H1 (cell line): ENCODE measurements around the gene CHD5. TPM values are rescaled to one million over a fixed set of nuclear protein-coding genes. Genes with fewer than 3 reads are reported as not detected.

Experiments used
- FOSL1 ChIP-seq: IDR thresholded peaks from 2 replicates; pipeline ENCODE4 v1.6.1; 2011; ENCODE audit warnings: mild to moderate bottlenecking, low read depth, low read length, moderate library complexity; ENCODE audit not compliant: insufficient read depth
- PHF8 ChIP-seq: fragments of 200-600 bp; sonication (generic); conservative IDR thresholded peaks from 2 replicates; pipeline ENCODE4 v1.7.1; 2012; ENCODE audit warnings: low read depth, mild to moderate bottlenecking, inconsistent platforms, low read length, moderate library complexity
- TCF12 ChIP-seq: IDR thresholded peaks from 2 replicates; pipeline ENCODE4 v1.6.1; 2011; ENCODE audit warnings: low read depth, mild to moderate bottlenecking, low read length
- polyA plus RNA-seq, 7 experiments: library from polyadenylated mRNA; depleted of rRNA in 3 of 7; stranded (reverse) in 5 of 7; unstranded in 2 of 7; fragments of >200 nt in 5 of 7; fragments of 200-250 nt in 2 of 7; gene quantifications; 1 replicate in 5 of 7; 2 replicates in 1 of 7; 4 replicates in 1 of 7; pipeline versions ENCODE4 v1.2.1 to v1.2.3, GENCODE V29; 2011 to 2013; ENCODE audit warnings: missing spikeins in 2 of 7, mixed read lengths in 2 of 7
- total RNA-seq: library from RNA; stranded (reverse); fragmentation: NEBNext Ultra II Directional; extraction: Animal tissue kit (Norgen Biotek cat#: 25700); gene quantifications from 2 replicates; pipeline ENCODE4 v1.2.1, GENCODE V29; 2021

CHD5 gene
- total and polyA plus RNA-seq, 2 of the 8 experiments (the other 6 are each of a cell fraction or from before 2014, with no cell fraction given) = 0.42 to 1.8 TPM

DNA sequence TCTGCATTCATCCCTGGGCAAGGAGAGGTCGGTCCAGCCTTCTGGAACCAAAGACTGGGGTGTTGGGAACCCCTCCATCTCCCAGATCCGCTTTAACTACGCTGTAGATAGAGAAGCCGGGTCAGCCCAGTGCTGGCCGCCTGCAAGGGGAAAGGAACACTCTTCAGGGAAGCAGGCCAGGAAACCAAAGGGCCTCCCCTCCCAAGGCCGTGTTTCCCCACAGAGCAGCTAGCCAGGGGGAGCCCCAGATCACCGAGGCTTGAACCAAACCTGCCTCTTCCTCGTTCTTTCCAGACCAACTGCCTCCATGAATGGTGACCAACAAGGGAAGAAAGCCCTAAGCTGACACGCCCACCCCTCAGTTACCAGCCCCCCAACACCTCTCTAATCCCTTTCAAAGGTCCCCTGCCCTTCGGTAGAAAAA is 1.2 kb upstream of the CHD5 start (continued):
- no peak for TF ChIP-seq FOSL1
- no peak for TF ChIP-seq TCF12
- no peak for TF ChIP-seq PHF8
- TF ChIP-seq, all 59 proteins: peak for 0
